Fibroblast of the aortic adventitia (primary cell): ENCODE results near the gene TEP1. TPM values are rescaled to one million over a fixed set of nuclear protein-coding genes. Genes with fewer than 3 reads are reported as not detected.

Experiments used
- DNase-seq: peaks from one replicate; pipeline ENCODE4 v3.0.0-alpha.2; 2010; ENCODE audit warnings: low read depth
- H3K4me3 ChIP-seq: 2 replicates; pipeline ENCODE4 v1.5.1; 2011; ENCODE audit warnings: low read depth, mild to moderate bottlenecking, control low read depth, low read length, moderate library complexity
- CTCF ChIP-seq: IDR thresholded peaks from 2 replicates; pipeline ENCODE4 v1.5.1; 2011; ENCODE audit warnings: mild to moderate bottlenecking, low read length, control low read depth, inconsistent platforms; ENCODE audit not compliant: insufficient read depth
- total RNA-seq: library from RNA; depleted of rRNA; stranded (reverse); fragments of >200 nt; gene quantifications from 2 replicates; pipeline ENCODE4 v1.2.3, GENCODE V29; 2012; ENCODE audit warnings: low replicate concordance

Gene TEP1
- total RNA-seq, 1 donor = 17.8 TPM

DNA sequence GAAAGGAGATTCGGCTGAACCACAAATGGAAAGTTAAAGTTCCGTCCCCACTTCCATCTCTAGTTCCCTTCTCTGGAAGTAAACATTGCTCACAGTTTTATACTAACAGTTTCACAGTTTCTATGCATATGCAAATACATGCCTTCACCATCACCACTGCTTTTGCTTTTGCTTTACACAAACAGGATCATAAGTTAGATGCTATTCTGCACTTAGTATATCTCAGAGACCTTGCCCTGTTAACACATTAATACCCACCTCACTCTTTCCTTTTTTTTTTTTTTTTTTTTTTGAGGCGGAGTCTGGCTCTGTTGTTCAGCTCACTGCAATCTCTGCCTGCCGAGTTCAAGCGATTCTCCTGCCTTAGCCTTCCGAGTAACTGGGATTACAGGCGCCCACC lies 890 bp downstream of the TEP1 start:
- TF ChIP-seq CTCF = no peak
- peak overlapping the region; percentile 95 for H3K4me3 ChIP-seq
- peak; percentile 27 for DNase-seq

DNA sequence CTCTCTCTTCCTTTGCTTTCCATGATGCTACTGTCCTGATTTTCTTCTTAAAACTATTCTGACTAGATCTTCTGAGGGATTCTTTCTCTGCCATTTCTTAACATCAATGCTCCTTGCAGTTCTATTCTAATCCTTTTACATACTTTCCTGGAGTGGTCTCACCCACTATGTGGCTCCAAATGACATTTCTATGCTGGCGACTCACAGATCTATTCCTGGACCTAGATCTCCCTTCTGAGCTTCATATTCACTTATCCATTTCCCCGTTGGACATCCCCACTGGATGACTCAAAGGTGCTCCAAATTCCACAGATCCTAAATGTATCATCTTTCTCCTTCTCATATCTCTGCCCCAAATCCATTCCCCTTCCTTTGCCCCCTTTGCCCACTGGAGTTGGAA lies 4.1 kb downstream of the TEP1 start:
- H3K4me3 ChIP-seq = no peak overlapping the region
- DNase-seq = peak; percentile 48
- no peak for TF ChIP-seq CTCF

GRCh38 chr14:20403521-20403920 lies 9.8 kb downstream of the TEP1 start:
- no peak for TF ChIP-seq CTCF
- DNase-seq = no peak
- no peak overlapping the region for H3K4me3 ChIP-seq

DNA sequence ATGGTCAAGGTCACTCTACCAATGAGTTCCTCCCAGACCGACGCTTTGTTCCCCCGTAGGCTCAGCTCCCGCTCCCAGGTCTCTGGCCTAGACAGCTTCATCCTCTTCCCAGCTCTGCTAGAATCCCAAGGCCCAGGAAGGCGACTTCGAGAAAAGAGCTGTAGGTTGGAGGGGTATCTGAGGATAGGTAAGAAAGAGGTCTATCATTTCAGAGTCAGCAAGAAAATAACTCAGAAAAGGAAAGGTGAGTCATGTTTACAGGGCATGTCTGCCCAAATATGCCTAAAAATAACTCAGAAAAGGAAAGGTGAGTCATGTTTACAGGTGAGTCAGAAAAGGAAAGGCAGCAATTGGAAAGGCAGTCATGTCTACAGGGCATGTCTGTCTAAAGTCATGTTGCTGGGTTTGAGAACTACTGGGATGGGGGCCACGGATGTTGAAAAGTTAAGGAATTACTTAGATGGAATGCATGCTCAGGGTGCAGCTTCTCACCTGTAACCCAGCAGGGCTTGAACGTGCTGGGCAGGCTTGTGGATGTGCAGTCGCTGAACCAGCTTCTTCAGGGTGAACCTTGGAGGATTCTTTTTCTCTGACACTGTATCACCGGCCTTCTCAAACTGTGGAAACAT lies 12.2 kb downstream of the TEP1 start:
- no peak overlapping the region for H3K4me3 ChIP-seq
- TF ChIP-seq CTCF = no peak
- DNase-seq = no peak

GRCh38 chr14:20400589-20400964 lies 12.7 kb downstream of the TEP1 start:
- no peak overlapping the region for H3K4me3 ChIP-seq
- TF ChIP-seq CTCF = no peak
- DNase-seq = no peak

- no peak for TF ChIP-seq CTCF
- DNase-seq = no peak
- no peak overlapping the region for H3K4me3 ChIP-seq
Measured at GRCh38 chr14:20397511-20397910, 15.8 kb downstream of the TEP1 start.

DNA sequence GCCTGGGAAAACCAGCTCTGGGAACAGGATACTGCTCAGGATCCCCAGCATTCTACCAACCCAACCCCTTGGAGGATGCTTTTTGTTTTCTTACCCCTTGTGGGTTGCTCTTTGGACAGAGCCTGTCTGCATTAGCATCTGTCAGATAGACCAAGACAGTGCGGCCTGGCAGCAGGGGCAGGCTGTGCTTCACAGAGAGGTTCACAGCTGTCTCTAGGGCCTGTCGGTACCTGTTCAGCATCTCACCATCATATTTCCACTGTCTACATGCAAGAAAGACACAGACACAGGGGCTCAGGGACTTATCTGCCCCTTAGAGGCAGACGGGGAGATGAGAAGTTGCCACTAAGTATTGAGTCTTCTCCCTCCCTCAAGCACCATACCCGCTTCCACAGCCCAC lies 21.8 kb downstream of the TEP1 start:
- no peak for TF ChIP-seq CTCF
- H3K4me3 ChIP-seq = no peak overlapping the region
- DNase-seq = no peak
